ENCODE data around the gene GLB1L.
A peak's percentile ranks its signal among the peaks of the same experiment; 100 is the strongest.
"Not testable (repeated sequence)": the region's sequence is repeated elsewhere in the genome, so short reads cannot be mapped to it uniquely, and the experiment has no call there.

GLB1L gene

GRCh38 chr2:219281588-219281987 lies 36.3 kb upstream of the GLB1L start:
- DNase-seq (ENCODE audit: low read depth in 1 of 2, low spot score in 1 of 2), result no peak

- DNase-seq (ENCODE audit: low read depth in 1 of 2, low spot score in 1 of 2), result no peak
These were observed 35.4 kb upstream of the GLB1L start for GRCh38 chr2:219280651-219281050.

GRCh38 chr2:219279916-219280516 lies 34.8 kb upstream of the GLB1L start:
- no peak for DNase-seq (ENCODE audit: low read depth in 1 of 2, low spot score in 1 of 2)

- DNase-seq (ENCODE audit: low read depth in 1 of 2, low spot score in 1 of 2), result peak; percentile 96 to 98
These were observed 34.1 kb upstream of the GLB1L start, which contains the start of gene DNAJB2 for GRCh38 chr2:219279151-219279915. DNAJB2 (plus strand) TSS chr2:219279366; CDS start chr2:219279834, 468 bp downstream.

- no peak for DNase-seq (ENCODE audit: low read depth in 1 of 2, low spot score in 1 of 2)
These were observed 33.5 kb upstream of the GLB1L start for GRCh38 chr2:219278655-219279150.

- DNase-seq (ENCODE audit: low read depth in 1 of 2, low spot score in 1 of 2), result peak; percentile 55 to 65
These were observed 32.7 kb upstream of the GLB1L start for GRCh38 chr2:219277703-219278654.

GRCh38 chr2:219274361-219274921 lies 29.2 kb upstream of the GLB1L start:
- no peak for DNase-seq (ENCODE audit: low read depth in 1 of 2, low spot score in 1 of 2)

- DNase-seq (ENCODE audit: low read depth in 1 of 2, low spot score in 1 of 2), result no peak
These were observed 28.7 kb upstream of the GLB1L start for GRCh38 chr2:219273937-219274336.

- DNase-seq (ENCODE audit: low read depth in 1 of 2, low spot score in 1 of 2), result no peak
These were observed 27.8 kb upstream of the GLB1L start for GRCh38 chr2:219272995-219273394.

GRCh38 chr2:219272356-219272755 lies 27.1 kb upstream of the GLB1L start:
- no peak for DNase-seq (ENCODE audit: low read depth in 1 of 2, low spot score in 1 of 2)

GRCh38 chr2:219271021-219271420 lies 25.8 kb upstream of the GLB1L start:
- DNase-seq (ENCODE audit: low read depth in 1 of 2, low spot score in 1 of 2), result no peak

GRCh38 chr2:219270055-219270372 lies 24.8 kb upstream of the GLB1L start:
- no peak for DNase-seq (ENCODE audit: low read depth in 1 of 2, low spot score in 1 of 2)

- no peak for DNase-seq (ENCODE audit: low read depth in 1 of 2, low spot score in 1 of 2)
These were observed 24.3 kb upstream of the GLB1L start for GRCh38 chr2:219269362-219270054.

GRCh38 chr2:219268294-219268693 lies 23.1 kb upstream of the GLB1L start:
- no peak for DNase-seq (ENCODE audit: low read depth in 1 of 2, low spot score in 1 of 2)

- DNase-seq (ENCODE audit: low read depth in 1 of 2, low spot score in 1 of 2), result no peak
These were observed 21.6 kb upstream of the GLB1L start for GRCh38 chr2:219266886-219267285.

- DNase-seq (ENCODE audit: low read depth in 1 of 2, low spot score in 1 of 2), result no peak
These were observed 21.0 kb upstream of the GLB1L start for GRCh38 chr2:219266232-219266631.

GRCh38 chr2:219261024-219261855 lies 16.0 kb upstream of the GLB1L start:
- no peak for DNase-seq (ENCODE audit: low read depth in 1 of 2, low spot score in 1 of 2)

GRCh38 chr2:219258942-219259341 lies 13.7 kb upstream of the GLB1L start:
- DNase-seq (ENCODE audit: low read depth in 1 of 2, low spot score in 1 of 2), result not testable (repeated sequence)

GRCh38 chr2:219254590-219255201 lies 9.5 kb upstream of the GLB1L start:
- DNase-seq (ENCODE audit: low read depth in 1 of 2, low spot score in 1 of 2), result no peak

Data from activated T-helper 1 cell treated with anti-CD3 and anti-CD28 coated beads, Interleukin-2, amount 50 U/mL, for 16 hours (primary cell).